Measurements from ENCODE around the gene SLC9A5.

Gene SLC9A5

GRCh38 chr16:67240506-67240905 lies 8.3 kb upstream of the SLC9A5 start:
- no peaks in the 10 kb centered on the region for H3K27me3 ChIP-seq (ENCODE audit: low read depth)
- H3K9me3 ChIP-seq = no peaks in the 10 kb centered on the region
- in situ Hi-C loops (cut with MboI; ENCODE audit: low sequenced_read_pairs) = no loop called here
- no peak for DNase-seq (ENCODE audit: low spot score in 2 of 2)
- H3K36me3 ChIP-seq (replicated peaks) = peaks cover 21% of the 10 kb centered on the region
- peaks cover 6% of the 10 kb centered on the region; the same call in 1 of the 2 replicates for H3K4me1 ChIP-seq
- no peak overlapping the region for H3K4me3 ChIP-seq

GRCh38 chr16:67241008-67241900 lies 7.5 kb upstream of the SLC9A5 start:
- Histone ChIP-seq H3K36me3 (replicated peaks) (peaks cover 15% of the 10 kb centered on the region), H3K9me3 (no peaks in the 10 kb centered on the region), H3K4me3 (no peak overlapping the region), H3K27me3 (ENCODE audit: low read depth) (no peaks in the 10 kb centered on the region), H3K4me1 (peaks cover 10% of the 10 kb centered on the region; the same call in 1 of the 2 replicates)
- DNase-seq (ENCODE audit: low spot score in 2 of 2) = no peak
- in situ Hi-C loops (cut with MboI; ENCODE audit: low sequenced_read_pairs) = no loop called here

GRCh38 chr16:67242138-67242730 lies 6.5 kb upstream of the SLC9A5 start:
- in situ Hi-C loops (cut with MboI; ENCODE audit: low sequenced_read_pairs) = no loop called here
- Histone ChIP-seq H3K4me1 (peaks cover 10% of the 10 kb centered on the region; the same call in 1 of the 2 replicates), H3K4me3 (no peak overlapping the region), H3K9me3 (no peaks in the 10 kb centered on the region), H3K36me3 (replicated peaks) (peaks cover 11% of the 10 kb centered on the region), H3K27me3 (ENCODE audit: low read depth) (no peaks in the 10 kb centered on the region)
- no peak for DNase-seq (ENCODE audit: low spot score in 2 of 2)

GRCh38 chr16:67243481-67243880 lies 5.3 kb upstream of the SLC9A5 start:
- DNase-seq (ENCODE audit: low spot score in 2 of 2) = no peak
- Histone ChIP-seq H3K4me1 (peaks cover 13% of the 10 kb centered on the region), H3K36me3 (replicated peaks) (peaks cover 3% of the 10 kb centered on the region; the same call in 1 of the 2 replicates), H3K4me3 (no peak overlapping the region), H3K9me3 (no peaks in the 10 kb centered on the region), H3K27me3 (ENCODE audit: low read depth) (peaks cover 8% of the 10 kb centered on the region)
- in situ Hi-C loops (cut with MboI; ENCODE audit: low sequenced_read_pairs) = no loop called here

GRCh38 chr16:67244387-67245185 lies 4.2 kb upstream of the SLC9A5 start:
- Histone ChIP-seq H3K27me3 (ENCODE audit: low read depth) (peaks cover 17% of the 10 kb centered on the region), H3K36me3 (replicated peaks) (0 out of 2 replicates have a peak, but pooled peaks cover 3% of the 10 kb centered on the region), H3K4me1 (peaks cover 13% of the 10 kb centered on the region), H3K9me3 (no peaks in the 10 kb centered on the region), H3K4me3 (no peak overlapping the region)
- no peak for DNase-seq (ENCODE audit: low spot score in 2 of 2)
- in situ Hi-C loops (cut with MboI; ENCODE audit: low sequenced_read_pairs) = no loop called here

- DNase-seq (ENCODE audit: low spot score in 2 of 2) = no peak
- H3K36me3 ChIP-seq (replicated peaks) = 0 out of 2 replicates have a peak, but pooled peaks cover 3% of the 10 kb centered on the region
- no peaks in the 10 kb centered on the region for H3K9me3 ChIP-seq
- in situ Hi-C loops (cut with MboI; ENCODE audit: low sequenced_read_pairs) = no loop called here
- H3K4me3 ChIP-seq = no peak overlapping the region
- peaks cover 23% of the 10 kb centered on the region for H3K27me3 ChIP-seq (ENCODE audit: low read depth)
- peaks cover 13% of the 10 kb centered on the region for H3K4me1 ChIP-seq
Measured at GRCh38 chr16:67245186-67245585, 3.6 kb upstream of the SLC9A5 start.

- Histone ChIP-seq H3K36me3 (replicated peaks) (0 out of 2 replicates have a peak, but pooled peaks cover 3% of the 10 kb centered on the region), H3K9me3 (no peaks in the 10 kb centered on the region), H3K4me1 (peaks cover 13% of the 10 kb centered on the region), H3K4me3 (peak overlapping the region; percentile 93), H3K27me3 (ENCODE audit: low read depth) (peaks cover 26% of the 10 kb centered on the region)
- in situ Hi-C loops (cut with MboI; ENCODE audit: low sequenced_read_pairs) = no loop called here
- DNase-seq (ENCODE audit: low spot score in 2 of 2) = no peak
Measured at GRCh38 chr16:67245674-67246080, 3.1 kb upstream of the SLC9A5 start.

GRCh38 chr16:67246081-67246755 lies 2.6 kb upstream of the SLC9A5 start:
- Histone ChIP-seq H3K4me1 (peaks cover 13% of the 10 kb centered on the region), H3K27me3 (ENCODE audit: low read depth) (peaks cover 26% of the 10 kb centered on the region), H3K9me3 (no peaks in the 10 kb centered on the region), H3K36me3 (replicated peaks) (0 out of 2 replicates have a peak, but pooled peaks cover 3% of the 10 kb centered on the region), H3K4me3 (peak overlapping the region; percentile 93)
- DNase-seq (ENCODE audit: low spot score in 2 of 2) = peak; percentile 52 to 90
- in situ Hi-C loops (cut with MboI; ENCODE audit: low sequenced_read_pairs) = no loop called here

GRCh38 chr16:67246756-67247191 lies 2.0 kb upstream of the SLC9A5 start:
- H3K27me3 ChIP-seq (ENCODE audit: low read depth) = peaks cover 26% of the 10 kb centered on the region
- DNase-seq (ENCODE audit: low spot score in 2 of 2) = no peak
- 0 out of 2 replicates have a peak, but pooled peaks cover 3% of the 10 kb centered on the region for H3K36me3 ChIP-seq (replicated peaks)
- no peaks in the 10 kb centered on the region for H3K9me3 ChIP-seq
- in situ Hi-C loops (cut with MboI; ENCODE audit: low sequenced_read_pairs) = no loop called here
- peak overlapping the region; percentile 93 for H3K4me3 ChIP-seq
- peaks cover 13% of the 10 kb centered on the region for H3K4me1 ChIP-seq

GRCh38 chr16:67247192-67248072 lies 1.3 kb upstream of the SLC9A5 start, which contains the start of gene FHOD1:
Gene FHOD1, minus strand, starts transcription at chr16:67247481. Its CDS starts 71 bp downstream, at chr16:67247410.
- in situ Hi-C loops (cut with MboI; ENCODE audit: low sequenced_read_pairs) = no loop called here
- Histone ChIP-seq H3K4me1 (peaks cover 13% of the 10 kb centered on the region), H3K9me3 (no peaks in the 10 kb centered on the region), H3K27me3 (ENCODE audit: low read depth) (peaks cover 26% of the 10 kb centered on the region), H3K4me3 (peak within 1 kb of the TSS; percentile 93), H3K36me3 (replicated peaks) (0 out of 2 replicates have a peak, but pooled peaks cover 3% of the 10 kb centered on the region)
- DNase-seq (ENCODE audit: low spot score in 2 of 2) = peak; percentile 95 to 99

- Histone ChIP-seq H3K9me3 (no peaks in the 10 kb centered on the region), H3K36me3 (replicated peaks) (0 out of 2 replicates have a peak, but pooled peaks cover 3% of the 10 kb centered on the region), H3K4me3 (no peak overlapping the region), H3K4me1 (peaks cover 13% of the 10 kb centered on the region), H3K27me3 (ENCODE audit: low read depth) (peaks cover 26% of the 10 kb centered on the region)
- in situ Hi-C loops (cut with MboI; ENCODE audit: low sequenced_read_pairs) = no loop called here
- DNase-seq (ENCODE audit: low spot score in 2 of 2) = no peak
Measured at GRCh38 chr16:67248073-67248400, 742 bp upstream of the SLC9A5 start.

Data from HAP-1 (cell line).